IMR-90 (cell line): Measurements from ENCODE around the gene MAGEA1. TPM values are rescaled to one million over a fixed set of nuclear protein-coding genes. Genes with fewer than 3 reads are reported as not detected.

Source experiments
- ATAC-seq: fragments of 200-7000 bp; cut with Tn5 transposase; 2 replicates; pipeline ENCODE4 v1.9.1; 2020; ENCODE audit warnings: low read depth, mild to moderate bottlenecking, moderate library complexity
- BruUV-seq: library from RNA; stranded (reverse); fragments of 400-500 nt; replicated peaks from 2 replicates; lab custom pipeline; 2021; lab: Mats Ljungman, UMichigan
- CTCF ChIA-PET: fragments of 300-600 bp; formaldehyde crosslinking; extraction: SDS; loops from one replicate; lab custom pipeline; 2021; ENCODE audit warnings: antibody characterized with exemption; lab: Yijun Ruan, JAX
- POLR2A ChIA-PET: fragments of 300-600 bp; sonication (Branson Sonifier 250); formaldehyde crosslinking; loops from one replicate; lab custom pipeline; 2022; ENCODE audit warnings: antibody characterized with exemption; ENCODE audit not compliant: unreplicated experiment; lab: Charles Lee
- DNase-seq: peaks from one replicate; pipeline ENCODE4 v3.0.0; 2013
- H2AFZ ChIP-seq: replicated peaks from 2 replicates; pipeline ENCODE3; 2013; ENCODE audit warnings: low read length, mild to moderate bottlenecking; ENCODE audit not compliant: poor library complexity
- H2AK5ac ChIP-seq: 2 replicates; pipeline ENCODE4 v1.6.1; 2013; ENCODE audit warnings: low read depth, low read length, inconsistent platforms
- H2AK9ac ChIP-seq: replicated peaks from 2 replicates; pipeline ENCODE3; 2013; ENCODE audit warnings: mild to moderate bottlenecking, low read depth, low read length, moderate library complexity; ENCODE audit not compliant: poor library complexity
- H2BK120ac ChIP-seq: 2 replicates; pipeline ENCODE4 v1.6.1; 2013; ENCODE audit warnings: low read depth, low read length, inconsistent platforms
- H2BK15ac ChIP-seq: 3 replicates; pipeline ENCODE4 v1.6.1; 2013; ENCODE audit warnings: low read depth, low read length, inconsistent platforms
- H2BK20ac ChIP-seq: 2 replicates; pipeline ENCODE4 v1.6.1; 2013; ENCODE audit warnings: low read depth, mild to moderate bottlenecking, inconsistent platforms, low read length, moderate library complexity
- H2BK5ac ChIP-seq: 2 replicates; pipeline ENCODE4 v1.6.1; 2013; ENCODE audit warnings: mild to moderate bottlenecking, low read depth, low read length, inconsistent platforms; ENCODE audit not compliant: poor library complexity, severe bottlenecking
- H3K14ac ChIP-seq: replicated peaks from 2 replicates; pipeline ENCODE4 v1.6.1; 2013; ENCODE audit warnings: low read depth, low read length, inconsistent platforms
- H3K18ac ChIP-seq: 2 replicates; pipeline ENCODE4 v1.6.1; 2013; ENCODE audit warnings: low read depth, low read length, control low read depth
- H3K23ac ChIP-seq: 2 replicates; pipeline ENCODE4 v1.6.1; 2013; ENCODE audit warnings: low read depth, low read length, inconsistent platforms
- H3K27ac ChIP-seq: 2 replicates; pipeline ENCODE4 v1.5.1; 2013; ENCODE audit warnings: mild to moderate bottlenecking, control low read depth, low read length; ENCODE audit not compliant: insufficient read depth
- H3K27me3 ChIP-seq: 2 replicates; pipeline ENCODE4 v1.6.1; 2013; ENCODE audit warnings: low read length; ENCODE audit not compliant: control insufficient read depth, insufficient read depth
- H3K36me3 ChIP-seq: 2 replicates; pipeline ENCODE4 v1.6.1; 2013; ENCODE audit warnings: low read length, mixed read lengths; ENCODE audit not compliant: control insufficient read depth, insufficient read depth
- H3K4ac ChIP-seq: 2 replicates; pipeline ENCODE4 v1.6.1; 2013; ENCODE audit warnings: low read depth, low read length, inconsistent platforms
- H3K4me1 ChIP-seq: 2 replicates; pipeline ENCODE4 v1.6.1; 2013; ENCODE audit warnings: low read length, mixed read lengths; ENCODE audit not compliant: control insufficient read depth, insufficient read depth
- H3K4me2 ChIP-seq: 2 replicates; pipeline ENCODE4 v1.6.1; 2013; ENCODE audit warnings: low read depth, mild to moderate bottlenecking, control low read depth, low read length, moderate library complexity
- H3K4me3 ChIP-seq: 2 replicates; pipeline ENCODE4 v1.5.1; 2013; ENCODE audit warnings: low read depth, mild to moderate bottlenecking, control low read depth, low read length, moderate library complexity; ENCODE audit not compliant: insufficient read depth
- H3K56ac ChIP-seq: 2 replicates; pipeline ENCODE4 v1.6.1; 2013; ENCODE audit warnings: low read length, inconsistent platforms; ENCODE audit not compliant: insufficient read depth; ENCODE audit errors: extremely low read depth
- H3K79me1 ChIP-seq, 2 experiments: 2 replicates each; pipeline ENCODE4 v1.6.1; 2013; ENCODE audit warnings: low read length in 2 of 2, inconsistent platforms in 1 of 2, low read depth in 1 of 2
- H3K9ac ChIP-seq: 2 replicates; pipeline ENCODE4 v1.6.1; 2013; ENCODE audit warnings: low read depth, low read length, control low read depth
- H3K9me1 ChIP-seq: 2 replicates; pipeline ENCODE4 v1.6.1; 2013; ENCODE audit warnings: low read length, inconsistent platforms; ENCODE audit not compliant: insufficient read depth
- H3K9me3 ChIP-seq: 2 replicates; pipeline ENCODE4 v1.6.1; 2013; ENCODE audit warnings: low read length; ENCODE audit not compliant: control insufficient read depth, insufficient read depth
- H4K20me1 ChIP-seq: 2 replicates; pipeline ENCODE4 v1.6.1; 2013; ENCODE audit warnings: low read length, inconsistent platforms; ENCODE audit not compliant: insufficient read depth
- H4K5ac ChIP-seq: 2 replicates; pipeline ENCODE4 v1.6.1; 2013; ENCODE audit warnings: mild to moderate bottlenecking, low read depth, low read length, control low read depth
- H4K8ac ChIP-seq, 2 experiments: 2 replicates each; pipeline ENCODE4 v1.6.1; 2013; ENCODE audit warnings: low read depth in 2 of 2, low read length in 2 of 2, control low read depth in 1 of 2, inconsistent platforms in 1 of 2
- H4K91ac ChIP-seq: 2 replicates; pipeline ENCODE4 v1.6.1; 2013; ENCODE audit warnings: low read depth, low read length, inconsistent platforms; ENCODE audit not compliant: insufficient read depth
- BHLHE40 ChIP-seq: fragments of 150-350 bp; IDR thresholded peaks from 2 replicates; pipeline ENCODE4 v1.6.1; 2016; ENCODE audit warnings: mild to moderate bottlenecking, low read depth, low read length
- CEBPB ChIP-seq: IDR thresholded peaks from 2 replicates; pipeline ENCODE4 v1.6.1; 2012; ENCODE audit warnings: low read depth, low read length, improper control_type of control experiment
- CHD1 ChIP-seq: IDR thresholded peaks from 2 replicates; pipeline ENCODE4 v1.6.1; 2012; ENCODE audit warnings: low read depth, low read length, improper control_type of control experiment
- FOS ChIP-seq: fragments of 150-350 bp; IDR thresholded peaks from 2 replicates; pipeline ENCODE4 v1.6.1; 2016; ENCODE audit warnings: low read depth, low read length
- MAFK ChIP-seq: IDR thresholded peaks from 2 replicates; pipeline ENCODE4 v1.6.1; 2012; ENCODE audit warnings: low read depth, low read length, improper control_type of control experiment
- MAZ ChIP-seq: IDR thresholded peaks from 2 replicates; pipeline ENCODE4 v1.6.1; 2012; ENCODE audit warnings: low read depth, mild to moderate bottlenecking, low read length, improper control_type of control experiment, moderate library complexity, borderline replicate concordance
- MXI1 ChIP-seq: IDR thresholded peaks from 2 replicates; pipeline ENCODE4 v1.6.1; 2012; ENCODE audit warnings: low read depth, mild to moderate bottlenecking, low read length, moderate library complexity, borderline replicate concordance
- NFE2L2 ChIP-seq: fragments of 150-350 bp; IDR thresholded peaks from 2 replicates; pipeline ENCODE4 v1.6.1; 2016; ENCODE audit warnings: low read depth, mild to moderate bottlenecking, low read length
- POLR2A ChIP-seq: IDR thresholded peaks from 2 replicates; pipeline ENCODE4 v1.6.1; 2012; ENCODE audit warnings: mild to moderate bottlenecking, low read depth, low read length
- RAD21 ChIP-seq: IDR thresholded peaks from 2 replicates; pipeline ENCODE4 v1.6.1; 2012; ENCODE audit warnings: low read length, improper control_type of control experiment
- RFX5 ChIP-seq: IDR thresholded peaks from 2 replicates; pipeline ENCODE4 v1.8.0; 2012; ENCODE audit warnings: low read depth, mild to moderate bottlenecking, low read length, moderate library complexity
- SMC3 ChIP-seq: fragments of 150-350 bp; IDR thresholded peaks from 2 replicates; pipeline ENCODE4 v1.6.1; 2016; ENCODE audit warnings: low read depth, mild to moderate bottlenecking, antibody characterized with exemption, low read length, moderate library complexity
- USF2 ChIP-seq: fragments of 150-350 bp; IDR thresholded peaks from 2 replicates; pipeline ENCODE4 v1.6.1; 2017; ENCODE audit warnings: mild to moderate bottlenecking, antibody characterized with exemption, low read length, low read depth
- WGBS, 2 experiments: methylation state at CpG; one replicate each; pipeline versions ENCODE4 v1.1.5 to v1.1.7; 2013; ENCODE audit warnings: missing lambda C conversion rate in 2 of 2; ENCODE audit not compliant: insufficient read length in 1 of 2; ENCODE audit errors: extremely low coverage in 2 of 2; 5-methylcytosine and 5-hydroxymethylcytosine counted together
- dilution Hi-C: fragments of 300-500 bp; cut with HindIII; formaldehyde crosslinking; loops from one replicate; pipeline ENCODE4 v1.14.3; 2018; ENCODE audit warnings: low sequenced_read_pairs; ENCODE audit not compliant: unreplicated experiment
- in situ Hi-C: fragments of 300-500 bp; cut with MboI; formaldehyde crosslinking; loops from 3 replicates; pipeline ENCODE4 v1.14.3; 2019; ENCODE audit warnings: low sequenced_read_pairs, inconsistent platforms, mixed read lengths
- intact Hi-C: fragments of 100-400 bp; cut with micrococcal nuclease; formaldehyde crosslinking; loops from 2 replicates; pipeline ENCODE4 v1.10.0; 2022
- polyA plus RNA-seq, 3 experiments: library from polyadenylated mRNA; depleted of rRNA; stranded (reverse); fragments of >200 nt; gene quantifications; 2 replicates each; pipeline ENCODE4 v1.2.3, GENCODE V29; 2012; ENCODE audit warnings: low replicate concordance in 1 of 3
- total RNA-seq: library from RNA; depleted of rRNA; stranded (reverse); fragments of >200 nt; gene quantifications from 2 replicates; pipeline ENCODE4 v1.2.3, GENCODE V29; 2012
- TF ChIP-seq, protein P1 (sequence below): conservative IDR thresholded peaks from 2 replicates; pipeline ENCODE4 v1.5.1; 2012; ENCODE audit warnings: mild to moderate bottlenecking, low read depth, low read length, improper control_type of control experiment
- TF ChIP-seq, protein P2 (sequence below): fragments of 150-350 bp; IDR thresholded peaks from 2 replicates; pipeline ENCODE4 v1.6.1; 2016; ENCODE audit warnings: low read depth, mild to moderate bottlenecking, low read length, moderate library complexity, borderline replicate concordance

The MAGEA1 gene
- total and polyA plus RNA-seq, 2 of the 4 experiments (the other 2 are of a cell fraction): not detected

DNA sequence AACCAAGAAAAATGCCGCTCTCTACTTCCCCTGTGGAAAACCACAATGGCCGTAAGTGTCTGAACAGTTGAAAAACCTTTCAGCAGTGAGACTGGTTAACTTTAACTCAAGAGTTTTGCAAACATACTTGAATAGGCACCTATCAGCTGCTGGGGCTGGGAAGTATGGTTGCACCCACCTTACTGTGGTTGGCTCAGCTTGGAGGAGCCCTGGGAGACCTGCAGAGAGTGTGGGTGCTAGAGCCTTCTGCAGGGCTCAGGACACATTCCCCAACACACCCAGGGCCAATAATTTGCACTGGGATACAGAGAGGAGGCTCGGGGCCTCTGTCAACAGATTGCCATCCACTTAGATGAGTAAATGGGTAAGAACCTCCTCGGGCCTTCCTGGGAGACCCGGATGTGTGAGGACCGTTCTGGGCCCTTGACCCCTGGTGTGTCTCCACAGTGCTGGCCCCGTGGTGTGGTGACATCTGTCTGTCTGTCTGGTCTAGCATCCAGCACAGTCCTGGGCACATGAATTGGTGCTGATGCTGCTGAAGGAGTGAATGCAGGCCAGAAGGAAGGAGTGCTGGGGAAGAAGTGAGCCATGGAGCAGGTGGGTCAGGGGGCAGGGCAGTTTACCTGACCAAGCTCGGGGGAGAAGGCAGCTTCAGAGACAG, 46.5 kb downstream of the MAGEA1 start:
- H4K5ac ChIP-seq: no peak overlapping the region
- no peaks in the 10 kb centered on the region for H4K20me1 ChIP-seq
- no peaks in the 10 kb centered on the region for H3K9me3 ChIP-seq
- no peak overlapping the region for H2BK5ac ChIP-seq
- H2BK15ac ChIP-seq: no peak overlapping the region
- no peaks in the 10 kb centered on the region for H3K4me1 ChIP-seq
- H3K56ac ChIP-seq: no peak overlapping the region
- H2BK120ac ChIP-seq: no peak overlapping the region
- H3K9ac ChIP-seq: no peak overlapping the region
- no peaks in the 10 kb centered on the region for H3K79me1 ChIP-seq
- in situ Hi-C loops: no loop called here
- no peak for DNase-seq
- H3K9me1 ChIP-seq: no peaks in the 10 kb centered on the region
- WGBS, 2 experiments: 80% methylated on average over 1 of the region's 8 CpGs; no CpG with 5 or more reads in 1 of the 2 experiments
- H3K14ac ChIP-seq: no peak overlapping the region
- H4K91ac ChIP-seq: no peak overlapping the region
- no peak overlapping the region for H3K27ac ChIP-seq
- CTCF ChIA-PET: no interaction called here
- no peaks in the 10 kb centered on the region for H3K36me3 ChIP-seq
- H3K23ac ChIP-seq: no peak overlapping the region
- no peak for ATAC-seq
- intact Hi-C loops: no loop called here
- H2BK20ac ChIP-seq: no peak overlapping the region
- no TSS peak for BruUV-seq
- no peak overlapping the region for H3K4me3 ChIP-seq
- no peak overlapping the region for H3K18ac ChIP-seq
- H4K8ac ChIP-seq: no peak overlapping the region
- H3K4ac ChIP-seq: no peak overlapping the region
- no peak for TF ChIP-seq BHLHE40
- no peak for TF ChIP-seq FOS
- no peak for TF ChIP-seq RFX5
- no peak for TF ChIP-seq MAZ
- TF ChIP-seq POLR2A: no peak
- TF ChIP-seq SMC3: no peak
- TF ChIP-seq MXI1: no peak
- TF ChIP-seq CHD1: no peak
- no peak for TF ChIP-seq NFE2L2
- no peak for TF ChIP-seq USF2
- TF ChIP-seq, protein P1, sequence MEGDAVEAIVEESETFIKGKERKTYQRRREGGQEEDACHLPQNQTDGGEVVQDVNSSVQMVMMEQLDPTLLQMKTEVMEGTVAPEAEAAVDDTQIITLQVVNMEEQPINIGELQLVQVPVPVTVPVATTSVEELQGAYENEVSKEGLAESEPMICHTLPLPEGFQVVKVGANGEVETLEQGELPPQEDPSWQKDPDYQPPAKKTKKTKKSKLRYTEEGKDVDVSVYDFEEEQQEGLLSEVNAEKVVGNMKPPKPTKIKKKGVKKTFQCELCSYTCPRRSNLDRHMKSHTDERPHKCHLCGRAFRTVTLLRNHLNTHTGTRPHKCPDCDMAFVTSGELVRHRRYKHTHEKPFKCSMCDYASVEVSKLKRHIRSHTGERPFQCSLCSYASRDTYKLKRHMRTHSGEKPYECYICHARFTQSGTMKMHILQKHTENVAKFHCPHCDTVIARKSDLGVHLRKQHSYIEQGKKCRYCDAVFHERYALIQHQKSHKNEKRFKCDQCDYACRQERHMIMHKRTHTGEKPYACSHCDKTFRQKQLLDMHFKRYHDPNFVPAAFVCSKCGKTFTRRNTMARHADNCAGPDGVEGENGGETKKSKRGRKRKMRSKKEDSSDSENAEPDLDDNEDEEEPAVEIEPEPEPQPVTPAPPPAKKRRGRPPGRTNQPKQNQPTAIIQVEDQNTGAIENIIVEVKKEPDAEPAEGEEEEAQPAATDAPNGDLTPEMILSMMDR: no peak
- TF ChIP-seq MAFK: no peak
- TF ChIP-seq, protein P2, sequence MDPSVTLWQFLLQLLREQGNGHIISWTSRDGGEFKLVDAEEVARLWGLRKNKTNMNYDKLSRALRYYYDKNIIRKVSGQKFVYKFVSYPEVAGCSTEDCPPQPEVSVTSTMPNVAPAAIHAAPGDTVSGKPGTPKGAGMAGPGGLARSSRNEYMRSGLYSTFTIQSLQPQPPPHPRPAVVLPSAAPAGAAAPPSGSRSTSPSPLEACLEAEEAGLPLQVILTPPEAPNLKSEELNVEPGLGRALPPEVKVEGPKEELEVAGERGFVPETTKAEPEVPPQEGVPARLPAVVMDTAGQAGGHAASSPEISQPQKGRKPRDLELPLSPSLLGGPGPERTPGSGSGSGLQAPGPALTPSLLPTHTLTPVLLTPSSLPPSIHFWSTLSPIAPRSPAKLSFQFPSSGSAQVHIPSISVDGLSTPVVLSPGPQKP: no peak
- TF ChIP-seq RAD21: no peak
- TF ChIP-seq CEBPB: no peak
- H3K4me2 ChIP-seq: no peak overlapping the region
- no peak overlapping the region for H2AK5ac ChIP-seq
- dilution Hi-C loops: no loop called here
- H3K27me3 ChIP-seq: no peaks in the 10 kb centered on the region; the same call in 1 of the 2 replicates
- POLR2A ChIA-PET: no interaction called here
- no peak overlapping the region for H2AK9ac ChIP-seq
- H2AFZ ChIP-seq: no peak overlapping the region
